ENCODE data around the gene HEYL. TPM values are rescaled to one million over a fixed set of nuclear protein-coding genes. Genes with fewer than 3 reads are reported as not detected.

The HEYL gene
- total RNA-seq, 2 donors from 2014 or later = 2.6 to 51.9 TPM

GRCh38 chr1:39593386-39593785 is 46.1 kb downstream of the HEYL start:
- no peaks in the 10 kb centered on the region for H3K36me3 ChIP-seq
- DNase-seq (ENCODE audit: low spot score) = no peak
- no peak overlapping the region for H3K4me3 ChIP-seq
- H3K27me3 ChIP-seq (replicated peaks; ENCODE audit: insufficient read depth) = no peaks in the 10 kb centered on the region
- H3K27ac ChIP-seq = no peak overlapping the region
- intact Hi-C loops (cut with DNase I) = no loop called here
- TF ChIP-seq POLR2AphosphoS5 (IDR thresholded peaks at IDR 0.05) = no peak
- TF ChIP-seq POLR2A (IDR thresholded peaks at IDR 0.05) = no peak
- TF ChIP-seq CTCF (IDR thresholded peaks at IDR 0.05) = no peak
- no peaks in the 10 kb centered on the region for H3K9me3 ChIP-seq
- no peaks in the 10 kb centered on the region for H3K4me1 ChIP-seq (replicated peaks)
- WGBS = 93% methylated on average over 4 of the region's 4 CpGs

- 67% methylated on average over 4 of the region's 4 CpGs for WGBS
- H3K4me3 ChIP-seq = no peak overlapping the region
- H3K27me3 ChIP-seq (replicated peaks; ENCODE audit: insufficient read depth) = no peaks in the 10 kb centered on the region
- H3K9me3 ChIP-seq = no peaks in the 10 kb centered on the region
- DNase-seq (ENCODE audit: low spot score) = no peak
- no peak overlapping the region for H3K27ac ChIP-seq
- TF ChIP-seq POLR2AphosphoS5 (IDR thresholded peaks at IDR 0.05) (no peak), CTCF (IDR thresholded peaks at IDR 0.05) (no peak)
- no peaks in the 10 kb centered on the region for H3K4me1 ChIP-seq (replicated peaks)
- intact Hi-C loops (cut with DNase I) = no loop called here
- H3K36me3 ChIP-seq = no peaks in the 10 kb centered on the region
These were observed 47.4 kb downstream of the HEYL start for GRCh38 chr1:39592069-39592468.

- intact Hi-C loops (cut with DNase I) = no loop called here
These were observed 48.9 kb downstream of the HEYL start for GRCh38 chr1:39590546-39590945.

GRCh38 chr1:39585933-39586332 is 53.5 kb downstream of the HEYL start:
- Histone ChIP-seq H3K27ac (no peak overlapping the region), H3K27me3 (replicated peaks; ENCODE audit: insufficient read depth) (no peaks in the 10 kb centered on the region), H3K4me1 (replicated peaks) (no peaks in the 10 kb centered on the region), H3K4me3 (no peak overlapping the region), H3K9me3 (no peaks in the 10 kb centered on the region), H3K36me3 (no peaks in the 10 kb centered on the region)
- DNase-seq (ENCODE audit: low spot score) = no peak
- intact Hi-C loops (cut with DNase I) = no loop called here
- WGBS = 91% methylated on average over 7 of the region's 7 CpGs
- TF ChIP-seq CTCF (IDR thresholded peaks at IDR 0.05) (no peak), POLR2A (IDR thresholded peaks at IDR 0.05) (no peak), POLR2AphosphoS5 (IDR thresholded peaks at IDR 0.05) (no peak)

More at GRCh38 chr1:39590546-39590945, 48.9 kb downstream of the HEYL start:
- Histone ChIP-seq H3K4me3 (no peak overlapping the region), H3K36me3 (no peaks in the 10 kb centered on the region), H3K27me3 (replicated peaks; ENCODE audit: insufficient read depth) (no peaks in the 10 kb centered on the region), H3K9me3 (no peaks in the 10 kb centered on the region), H3K4me1 (replicated peaks) (no peaks in the 10 kb centered on the region), H3K27ac (no peak overlapping the region)
- TF ChIP-seq POLR2A (IDR thresholded peaks at IDR 0.05) (no peak), POLR2AphosphoS5 (IDR thresholded peaks at IDR 0.05) (no peak), CTCF (IDR thresholded peaks at IDR 0.05) (no peak)
- WGBS = 90% methylated on average over 7 of the region's 7 CpGs
- DNase-seq (ENCODE audit: low spot score) = no peak

GRCh38 chr1:39576016-39576657 is 63.3 kb downstream of the HEYL start:
- peak overlapping the region; percentile 71 to 78 for H3K27ac ChIP-seq
- H3K27me3 ChIP-seq (replicated peaks; ENCODE audit: insufficient read depth) = no peaks in the 10 kb centered on the region
- H3K4me1 ChIP-seq (replicated peaks) = peaks cover 16% of the 10 kb centered on the region
- peak; percentile 5 for DNase-seq (ENCODE audit: low spot score)
- whole genome bisulfite sequencing = under 1% methylated on average over 87 of the region's 87 CpGs
- TF ChIP-seq POLR2A (IDR thresholded peaks at IDR 0.05) (no peak), POLR2AphosphoS5 (IDR thresholded peaks at IDR 0.05) (no peak), CTCF (IDR thresholded peaks at IDR 0.05) (no peak)
- intact Hi-C loops (cut with DNase I) = no loop called here
- H3K9me3 ChIP-seq = no peaks in the 10 kb centered on the region
- H3K4me3 ChIP-seq = peak overlapping the region; percentile 64 to 78
- peaks cover 0 to 1% of the 10 kb centered on the region in 2 donors for H3K36me3 ChIP-seq
